Neutrophil (primary cell): ENCODE measurements around the gene ZNF148.

Experiments
- H3K27ac ChIP-seq: fragments of 200-600 bp; sonication (generic); 2 replicates; pipeline ENCODE4 v1.5.1; 2016; ENCODE audit warnings: mild to moderate bottlenecking, moderate library complexity
- H3K27me3 ChIP-seq: fragments of 200-600 bp; sonication (generic); 2 replicates; pipeline ENCODE4 v1.6.0; 2016; ENCODE audit warnings: mild to moderate bottlenecking
- H3K36me3 ChIP-seq: fragments of 200-600 bp; sonication (generic); 2 replicates; pipeline ENCODE4 v1.5.1; 2017
- H3K4me1 ChIP-seq, 2 experiments: fragments of 200-600 bp in 1 of 2; sonication (generic) in 1 of 2; 1 replicate in 1 of 2; 2 replicates in 1 of 2; pipeline versions ENCODE4 v1.5.1 to v1.6.1; 2013 to 2016; ENCODE audit warnings: low read depth in 1 of 2, low read length in 1 of 2, mild to moderate bottlenecking in 1 of 2, moderate library complexity in 1 of 2; ENCODE audit not compliant: control insufficient read depth in 1 of 2, insufficient read depth in 1 of 2
- H3K4me3 ChIP-seq, 2 experiments: fragments of 200-600 bp in 1 of 2; sonication (generic) in 1 of 2; 1 replicate in 1 of 2; 2 replicates in 1 of 2; pipeline ENCODE4 v1.5.1; 2013 to 2016; ENCODE audit warnings: low read depth in 1 of 2, low read length in 1 of 2, mild to moderate bottlenecking in 1 of 2, moderate library complexity in 1 of 2
- H3K9me3 ChIP-seq: fragments of 200-600 bp; sonication (generic); 2 replicates; pipeline ENCODE4 v1.5.1; 2016
- TF ChIP-seq, protein P1 (sequence below): fragments of 200-600 bp; sonication (generic); IDR thresholded peaks from 2 replicates; pipeline ENCODE4 v1.5.1; 2016; ENCODE audit warnings: antibody characterized with exemption

The ZNF148 gene

DNA sequence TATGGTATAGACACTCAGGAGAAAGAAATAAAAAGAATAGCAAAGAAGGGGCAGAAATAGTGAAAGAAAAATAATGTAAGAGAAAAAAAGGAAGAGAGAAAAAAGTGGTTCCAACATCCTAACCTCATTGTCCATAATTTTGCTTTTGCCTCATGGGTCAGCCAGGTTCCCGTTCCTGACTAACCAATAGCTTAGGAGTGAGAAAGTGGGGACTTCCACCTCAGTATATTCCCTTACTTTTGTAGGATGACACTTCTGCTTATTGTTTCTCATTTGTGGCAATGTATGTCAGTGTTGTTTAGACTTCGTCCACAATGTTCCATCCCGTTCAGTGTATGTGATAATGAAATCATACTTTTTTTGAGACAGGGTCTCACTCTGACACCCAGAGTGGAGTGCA, 153.3 kb downstream of the ZNF148 start:
- H3K4me1 ChIP-seq = peaks cover 0 to 8% of the 10 kb centered on the region in 2 experiments
- TF ChIP-seq, protein P1, sequence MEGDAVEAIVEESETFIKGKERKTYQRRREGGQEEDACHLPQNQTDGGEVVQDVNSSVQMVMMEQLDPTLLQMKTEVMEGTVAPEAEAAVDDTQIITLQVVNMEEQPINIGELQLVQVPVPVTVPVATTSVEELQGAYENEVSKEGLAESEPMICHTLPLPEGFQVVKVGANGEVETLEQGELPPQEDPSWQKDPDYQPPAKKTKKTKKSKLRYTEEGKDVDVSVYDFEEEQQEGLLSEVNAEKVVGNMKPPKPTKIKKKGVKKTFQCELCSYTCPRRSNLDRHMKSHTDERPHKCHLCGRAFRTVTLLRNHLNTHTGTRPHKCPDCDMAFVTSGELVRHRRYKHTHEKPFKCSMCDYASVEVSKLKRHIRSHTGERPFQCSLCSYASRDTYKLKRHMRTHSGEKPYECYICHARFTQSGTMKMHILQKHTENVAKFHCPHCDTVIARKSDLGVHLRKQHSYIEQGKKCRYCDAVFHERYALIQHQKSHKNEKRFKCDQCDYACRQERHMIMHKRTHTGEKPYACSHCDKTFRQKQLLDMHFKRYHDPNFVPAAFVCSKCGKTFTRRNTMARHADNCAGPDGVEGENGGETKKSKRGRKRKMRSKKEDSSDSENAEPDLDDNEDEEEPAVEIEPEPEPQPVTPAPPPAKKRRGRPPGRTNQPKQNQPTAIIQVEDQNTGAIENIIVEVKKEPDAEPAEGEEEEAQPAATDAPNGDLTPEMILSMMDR = no peak
- H3K27ac ChIP-seq = no peak overlapping the region

DNA sequence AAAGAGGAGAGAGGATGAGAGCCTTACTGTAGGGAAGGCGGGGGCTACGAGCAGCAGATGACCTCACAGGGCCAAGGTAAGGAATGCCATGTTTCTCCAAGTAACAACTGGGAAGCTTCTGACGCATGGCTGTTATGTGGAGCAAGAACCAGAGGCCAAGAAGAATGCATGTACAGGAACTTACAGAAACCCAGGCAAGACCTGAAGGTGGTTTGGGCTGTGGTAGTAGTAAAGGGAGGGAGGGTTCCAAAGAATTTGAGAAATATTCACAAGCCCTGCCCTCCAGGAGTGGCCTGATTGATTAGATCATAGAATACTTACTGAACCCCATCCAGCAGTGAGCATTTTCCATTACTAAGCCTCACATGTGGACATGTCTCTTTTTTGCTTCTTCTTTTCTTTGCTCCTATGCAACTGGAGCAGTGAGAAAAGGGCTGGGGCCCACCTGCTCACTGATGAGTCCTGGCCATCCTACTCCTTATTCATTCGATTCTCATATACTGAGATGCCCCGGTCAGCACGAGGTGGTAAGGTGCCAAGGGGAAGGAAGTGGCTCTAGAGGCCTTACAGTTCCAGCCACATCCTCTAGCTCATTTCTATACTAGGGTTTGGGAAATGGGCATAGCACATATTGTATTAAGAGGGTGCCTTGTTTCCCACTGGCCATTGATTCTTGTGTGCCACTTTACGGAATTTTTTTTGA, 154.2 kb downstream of the ZNF148 start:
- Histone ChIP-seq H3K27me3 (peaks cover 2% of the 10 kb centered on the region), H3K36me3 (no peaks in the 10 kb centered on the region), H3K4me1 (peaks cover 0 to 8% of the 10 kb centered on the region in 2 experiments), H3K27ac (no peak overlapping the region), H3K4me3 (no peak overlapping the region), H3K9me3 (no peaks in the 10 kb centered on the region)
- TF ChIP-seq, protein P1 = no peak

More for the DNA sequence above, 153.3 kb downstream of the ZNF148 start:
- peaks cover under 1% of the 10 kb centered on the region for H3K36me3 ChIP-seq
- no peaks in the 10 kb centered on the region for H3K9me3 ChIP-seq
- H3K27me3 ChIP-seq = no peaks in the 10 kb centered on the region
- no peak overlapping the region for H3K4me3 ChIP-seq

DNA sequence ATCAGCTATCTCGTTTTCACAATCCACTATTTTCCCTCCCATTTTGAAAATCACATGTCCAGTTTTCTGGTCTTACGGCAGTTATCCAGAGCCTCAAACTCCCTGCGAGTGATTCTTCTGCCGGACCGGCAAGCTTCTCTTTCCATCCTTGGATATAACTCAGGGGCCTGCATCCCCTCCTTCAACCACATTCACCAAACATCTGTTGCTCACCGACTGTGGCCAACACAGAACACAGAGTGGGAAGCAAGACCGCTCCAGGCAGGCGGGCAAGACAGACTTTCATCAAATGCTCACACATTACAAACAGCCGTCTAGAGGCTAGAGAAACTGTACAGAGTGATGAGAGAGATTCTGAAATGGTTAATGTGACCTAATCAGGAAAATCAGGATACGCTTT, 154.9 kb downstream of the ZNF148 start:
- H3K36me3 ChIP-seq = no peaks in the 10 kb centered on the region
- H3K27me3 ChIP-seq = peaks cover 9% of the 10 kb centered on the region
- no peaks in the 10 kb centered on the region for H3K9me3 ChIP-seq
- TF ChIP-seq, protein P1 = no peak
- no peak overlapping the region for H3K4me3 ChIP-seq
- H3K4me1 ChIP-seq = peaks cover 0 to 8% of the 10 kb centered on the region in 2 experiments
- no peak overlapping the region for H3K27ac ChIP-seq

DNA sequence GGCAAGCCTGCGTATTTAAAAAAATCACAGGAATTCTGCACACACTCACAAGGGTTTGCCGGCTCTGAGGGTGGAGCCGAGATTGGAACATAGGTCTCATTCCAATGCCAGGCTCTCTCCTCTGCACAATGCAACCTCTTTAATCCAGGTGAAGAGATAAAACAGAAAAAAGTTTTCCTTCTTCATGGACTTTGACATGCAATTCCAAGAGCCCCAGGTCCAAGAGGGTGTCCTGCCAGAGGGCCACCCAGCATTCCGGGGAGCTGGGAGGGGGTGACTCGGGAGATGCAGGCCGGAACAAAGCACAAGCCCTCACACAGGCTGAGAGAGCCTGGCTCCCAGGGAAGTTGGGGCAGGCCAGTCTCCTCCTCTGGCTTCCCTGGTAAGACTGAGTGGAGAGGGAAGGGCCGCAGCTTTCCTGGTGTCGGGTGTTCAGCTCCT, 155.8 kb downstream of the ZNF148 start:
- Histone ChIP-seq H3K9me3 (no peaks in the 10 kb centered on the region), H3K27ac (no peak overlapping the region), H3K27me3 (peaks cover 18% of the 10 kb centered on the region), H3K4me3 (no peak overlapping the region), H3K4me1 (peaks cover 0 to 8% of the 10 kb centered on the region in 2 experiments), H3K36me3 (no peaks in the 10 kb centered on the region)
- TF ChIP-seq, protein P1 = no peak

DNA sequence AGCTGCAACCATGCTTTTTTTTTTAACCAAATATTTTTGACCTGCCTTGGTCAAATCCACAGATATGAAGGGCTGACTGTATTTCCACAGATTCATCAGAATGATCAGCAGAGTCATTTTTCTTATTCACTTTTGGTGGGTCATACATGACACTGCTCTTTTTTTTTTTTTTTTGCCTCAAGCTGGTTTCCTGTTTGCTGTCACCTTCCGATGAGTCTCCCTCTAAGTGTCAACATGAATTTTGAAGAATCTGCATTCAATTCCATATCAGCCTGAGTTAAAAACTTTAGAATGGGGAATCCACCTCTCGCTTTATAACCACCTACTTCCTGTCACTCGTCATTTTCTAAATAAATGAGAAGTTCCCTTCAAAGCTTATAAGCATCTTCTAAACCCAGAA, 160.4 kb downstream of the ZNF148 start:
- peaks cover 63% of the 10 kb centered on the region for H3K27me3 ChIP-seq
- TF ChIP-seq, protein P1 = no peak
- no peaks in the 10 kb centered on the region for H3K9me3 ChIP-seq
- no peaks in the 10 kb centered on the region for H3K36me3 ChIP-seq
- no peaks in the 10 kb centered on the region for H3K4me1 ChIP-seq
- H3K27ac ChIP-seq = no peak overlapping the region
- H3K4me3 ChIP-seq = no peak overlapping the region
